CD4-positive, alpha-beta T cell (primary cell): ENCODE results near the gene AFAP1L1. TPM values are rescaled to one million over a fixed set of nuclear protein-coding genes. Genes with fewer than 3 reads are reported as not detected.

Experiments used
- ATAC-seq: fragments of 200-7000 bp; cut with Tn5 transposase; one replicate; pipeline ENCODE4 v1.10.0; 2022; ENCODE audit warnings: mild to moderate bottlenecking; ENCODE audit not compliant: poor library complexity
- CTCF ChIA-PET: fragments of 350-600 bp; sonication (Branson Sonifier 250); formaldehyde crosslinking; loops from one replicate; lab custom pipeline; 2021; ENCODE audit warnings: antibody characterized with exemption, inconsistent platforms; lab: Charles Lee
- POLR2A ChIA-PET: fragments of 350-600 bp; sonication (Branson Sonifier 250); formaldehyde crosslinking; loops from one replicate; lab custom pipeline; 2021; ENCODE audit warnings: antibody characterized with exemption, inconsistent platforms; lab: Charles Lee
- DNase-seq, 14 experiments: peaks; one replicate each; pipeline ENCODE4 v3.0.0-alpha.2; 2013 to 2020; ENCODE audit warnings: mixed read lengths in 2 of 14
- H3K27ac ChIP-seq, 2 donors: one replicate each; pipeline versions ENCODE4 v1.5.1 to v1.7.0; 2013; ENCODE audit warnings: low read length in 2 of 2, low read depth in 1 of 2, mild to moderate bottlenecking in 1 of 2
- H3K27me3 ChIP-seq, 2 experiments: 1 replicate in 1 of 2; 2 replicates in 1 of 2; pipeline versions ENCODE4 v1.6.1 to v1.7.0; 2013; ENCODE audit warnings: low read length in 2 of 2, control low read depth in 1 of 2, mild to moderate bottlenecking in 1 of 2, moderate library complexity in 1 of 2; ENCODE audit not compliant: insufficient read depth in 2 of 2, control insufficient read depth in 1 of 2
- H3K36me3 ChIP-seq: one replicate; pipeline ENCODE4 v1.6.1; 2013; ENCODE audit warnings: low read length, control low read depth; ENCODE audit not compliant: insufficient read depth
- H3K4me1 ChIP-seq: one replicate; pipeline ENCODE4 v1.6.1; 2013; ENCODE audit warnings: low read length, control low read depth; ENCODE audit not compliant: insufficient read depth
- H3K4me3 ChIP-seq: one replicate; pipeline ENCODE4 v1.5.1; 2013; ENCODE audit warnings: mild to moderate bottlenecking, low read length, moderate library complexity
- H3K9me3 ChIP-seq, 2 experiments: 1 replicate in 1 of 2; 2 replicates in 1 of 2; pipeline versions ENCODE4 v1.6.1 to v1.7.0; 2013; ENCODE audit warnings: low read length in 2 of 2, mild to moderate bottlenecking in 2 of 2, control low read depth in 1 of 2, moderate library complexity in 1 of 2; ENCODE audit not compliant: control insufficient read depth in 1 of 2, insufficient read depth in 1 of 2
- H3K27ac Mint-ChIP-seq: one replicate; pipeline ENCODE4 v1.8.0; 2020; ENCODE audit warnings: mixed read lengths
- H3K27me3 Mint-ChIP-seq: one replicate; pipeline ENCODE4 v1.8.0; 2021; ENCODE audit warnings: mixed read lengths
- H3K36me3 Mint-ChIP-seq: one replicate; pipeline ENCODE4 v1.8.0; 2021; ENCODE audit warnings: low read depth, mixed read lengths
- H3K4me1 Mint-ChIP-seq: one replicate; pipeline ENCODE4 v1.8.0; 2021; ENCODE audit warnings: low read depth, mixed read lengths
- H3K4me3 Mint-ChIP-seq: one replicate; pipeline ENCODE4 v1.8.0; 2020; ENCODE audit warnings: mild to moderate bottlenecking, mixed read lengths
- H3K9me3 Mint-ChIP-seq: one replicate; pipeline ENCODE4 v1.8.0; 2020; ENCODE audit warnings: mixed read lengths
- intact Hi-C, 2 experiments: fragments of 100-400 bp; cut with DNase I in 1 of 2; cut with micrococcal nuclease in 1 of 2; formaldehyde crosslinking; loops; one replicate each; pipeline versions ENCODE4 v1.15.1 to v1.9.0; 2023 to 2025; cut with DNase I, micrococcal nuclease
- total RNA-seq, 174 experiments: library from RNA in 2 of 174; stranded (reverse) in 2 of 174; gene quantifications; one replicate each; pipeline ENCODE4 v1.2.3 and lab custom pipeline; 2021 to 2026
- TF ChIP-seq, protein P1 (sequence below): fragments of 200-600 bp; IDR thresholded peaks from one replicate; pipeline ENCODE4 v1.8.0; 2022; ENCODE audit warnings: antibody characterized with exemption, mild to moderate bottlenecking

AFAP1L1 gene
- total RNA-seq, 2 experiments from 2014 or later = 0.47 to 0.56 TPM

GRCh38 chr5:149262315-149262714 lies 9.3 kb upstream of the AFAP1L1 start:
- Mint-ChIP-seq H3K4me1 (peaks cover 9% of the 10 kb centered on the region), H3K4me3 (no peak overlapping the region), H3K27ac (no peak overlapping the region), H3K27me3 (no peaks in the 10 kb centered on the region), H3K36me3 (no peaks in the 10 kb centered on the region), H3K9me3 (no peaks in the 10 kb centered on the region)
- intact Hi-C loops = loop anchor here in 1 of 2 experiments (10.0 kb wide), 3 partner anchors 68 to 818 kb away; partner anchors contain the start of gene ADRB2
- DNase-seq (no peak), ATAC-seq (no peak)
- Histone ChIP-seq H3K9me3 (no peaks in the 10 kb centered on the region), H3K36me3 (no peaks in the 10 kb centered on the region), H3K4me3 (no peak overlapping the region), H3K4me1 (peaks cover 8% of the 10 kb centered on the region), H3K27me3 (peaks cover 0 to 2% of the 10 kb centered on the region in 2 experiments), H3K27ac (no peak overlapping the region)
- ChIA-PET CTCF (interaction anchor here (5.4 kb wide), 1 partner anchor 121 kb away, joined by 33 read pairs; the partner anchor contains the start of gene ABLIM3), POLR2A (no interaction called here)
- TF ChIP-seq, protein P1, sequence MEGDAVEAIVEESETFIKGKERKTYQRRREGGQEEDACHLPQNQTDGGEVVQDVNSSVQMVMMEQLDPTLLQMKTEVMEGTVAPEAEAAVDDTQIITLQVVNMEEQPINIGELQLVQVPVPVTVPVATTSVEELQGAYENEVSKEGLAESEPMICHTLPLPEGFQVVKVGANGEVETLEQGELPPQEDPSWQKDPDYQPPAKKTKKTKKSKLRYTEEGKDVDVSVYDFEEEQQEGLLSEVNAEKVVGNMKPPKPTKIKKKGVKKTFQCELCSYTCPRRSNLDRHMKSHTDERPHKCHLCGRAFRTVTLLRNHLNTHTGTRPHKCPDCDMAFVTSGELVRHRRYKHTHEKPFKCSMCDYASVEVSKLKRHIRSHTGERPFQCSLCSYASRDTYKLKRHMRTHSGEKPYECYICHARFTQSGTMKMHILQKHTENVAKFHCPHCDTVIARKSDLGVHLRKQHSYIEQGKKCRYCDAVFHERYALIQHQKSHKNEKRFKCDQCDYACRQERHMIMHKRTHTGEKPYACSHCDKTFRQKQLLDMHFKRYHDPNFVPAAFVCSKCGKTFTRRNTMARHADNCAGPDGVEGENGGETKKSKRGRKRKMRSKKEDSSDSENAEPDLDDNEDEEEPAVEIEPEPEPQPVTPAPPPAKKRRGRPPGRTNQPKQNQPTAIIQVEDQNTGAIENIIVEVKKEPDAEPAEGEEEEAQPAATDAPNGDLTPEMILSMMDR = no peak

DNA sequence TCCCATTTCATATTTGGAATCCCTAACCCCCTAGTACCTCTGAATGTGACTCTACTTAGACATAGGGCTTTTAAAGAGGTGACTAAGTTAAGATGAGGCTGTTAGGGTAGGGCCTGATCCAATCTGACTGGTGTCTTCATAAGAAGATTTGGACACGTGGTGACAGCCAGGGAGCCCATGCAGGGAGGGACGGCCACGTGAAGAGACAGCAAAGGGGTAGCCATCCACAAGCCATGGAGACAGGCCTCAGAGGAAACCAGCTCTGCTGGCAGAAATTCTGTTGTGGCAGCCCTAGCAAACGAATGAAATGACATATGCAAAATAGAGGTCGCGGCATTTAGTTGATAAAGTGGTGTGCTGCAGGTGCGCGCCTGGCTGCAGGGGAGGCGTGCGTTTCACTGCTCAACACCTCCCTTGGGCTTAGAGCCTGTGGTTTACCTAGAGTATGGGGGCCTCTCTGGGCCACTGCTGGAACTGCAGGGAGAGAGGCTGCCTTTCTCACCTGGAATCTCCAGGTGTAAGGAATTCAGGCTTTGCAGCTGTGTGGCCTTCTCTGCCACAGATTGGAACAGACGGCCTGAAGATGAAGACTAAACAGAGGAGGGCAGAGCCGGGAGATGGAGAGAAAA lies 7.1 kb upstream of the AFAP1L1 start:
- DNase-seq (peak; percentile 45 to 79 (median 58)), ATAC-seq (peak; percentile 99)
- TF ChIP-seq, protein P1 = peak; percentile 87
- Mint-ChIP-seq H3K9me3 (peaks cover 2% of the 10 kb centered on the region), H3K27ac (no peak overlapping the region), H3K4me1 (peaks cover 9% of the 10 kb centered on the region), H3K27me3 (peaks cover 5% of the 10 kb centered on the region), H3K36me3 (no peaks in the 10 kb centered on the region), H3K4me3 (no peak overlapping the region)
- no peaks in the 10 kb centered on the region for H3K36me3 ChIP-seq
- peaks cover 4 to 8% of the 10 kb centered on the region in 2 experiments for H3K9me3 ChIP-seq
- H3K4me1 ChIP-seq = peaks cover 8% of the 10 kb centered on the region
- no peak overlapping the region for H3K4me3 ChIP-seq
- ChIA-PET POLR2A (interaction anchor here (1.8 to 2.6 kb wide), 2 partner anchors 24 to 123 kb away, joined by 9 to 18 read pairs; partner anchors contain the start of gene ABLIM3), CTCF (interaction anchor here (0.7 to 5.4 kb wide), 3 partner anchors 15 to 124 kb away, joined by 3 to 33 read pairs (median 3); partner anchors contain the start of gene ABLIM3)
- no peaks in the 10 kb centered on the region for H3K27me3 ChIP-seq
- intact Hi-C loops = loop anchor here (1.0 to 10.0 kb wide), 7 partner anchors 24 to 820 kb away; partner anchors contain the start of genes ABLIM3 (in 2 of the 2) and ADRB2 (in 1 of the 2)
- no peak overlapping the region for H3K27ac ChIP-seq

- no peak for DNase-seq
- H3K27me3 Mint-ChIP-seq = peaks cover 5% of the 10 kb centered on the region
- H3K9me3 Mint-ChIP-seq = peaks cover 2% of the 10 kb centered on the region
- TF ChIP-seq, protein P1 = no peak
- H3K36me3 ChIP-seq = no peaks in the 10 kb centered on the region
- peaks cover 0 to 3% of the 10 kb centered on the region in 2 experiments for H3K27me3 ChIP-seq
- no peaks in the 10 kb centered on the region for H3K36me3 Mint-ChIP-seq
- H3K4me3 ChIP-seq = no peak overlapping the region
- CTCF ChIA-PET = interaction anchor here (0.7 to 5.4 kb wide), 3 partner anchors 14 to 124 kb away, joined by 3 to 33 read pairs (median 3); partner anchors contain the start of gene ABLIM3
- intact Hi-C loops = loop anchor here (5.0 to 10.0 kb wide), 5 partner anchors 70 to 820 kb away; partner anchors contain the start of gene ADRB2 (in 1 of the 2)
- ATAC-seq = no peak
- POLR2A ChIA-PET = interaction anchor here (1.8 to 2.6 kb wide), 2 partner anchors 25 to 124 kb away, joined by 9 to 18 read pairs; partner anchors contain the start of gene ABLIM3
- no peak overlapping the region for H3K27ac Mint-ChIP-seq
- no peak overlapping the region for H3K4me3 Mint-ChIP-seq
- H3K9me3 ChIP-seq = peaks cover 5 to 8% of the 10 kb centered on the region in 2 experiments
- peaks cover 8% of the 10 kb centered on the region for H3K4me1 ChIP-seq
- peaks cover 9% of the 10 kb centered on the region for H3K4me1 Mint-ChIP-seq
- H3K27ac ChIP-seq = no peak overlapping the region
Observed at GRCh38 chr5:149265068-149265465, 6.6 kb upstream of the AFAP1L1 start.
